ENCODE results near the gene MAP2K5. TPM values are rescaled to one million over a fixed set of nuclear protein-coding genes. Genes with fewer than 3 reads are reported as not detected.

Gene MAP2K5
- polyA plus RNA-seq, 1 donor from 2014 or later = 12.1 TPM

- TF ChIP-seq RAD21 (conservative IDR thresholded peaks at IDR 0.05) (no peak), SMC3 (conservative IDR thresholded peaks at IDR 0.05; ENCODE audit: poor library complexity) (no peak), POLR2AphosphoS5 (IDR thresholded peaks at IDR 0.05) (no peak), EP300 (conservative IDR thresholded peaks at IDR 0.05; ENCODE audit: poor library complexity, severe bottlenecking) (no peak), MXI1 (conservative IDR thresholded peaks at IDR 0.05; ENCODE audit: poor library complexity, severe bottlenecking) (no peak), CTCF (IDR thresholded peaks at IDR 0.05; ENCODE audit: poor library complexity, severe bottlenecking) (no peak), TAF1 (IDR thresholded peaks at IDR 0.05; ENCODE audit: low read depth) (no peak), REST (IDR thresholded peaks at IDR 0.05; ENCODE audit: borderline replicate concordance) (no peak)
- no peak overlapping the region for H3K9ac ChIP-seq (ENCODE audit: low read length)
- H3F3A ChIP-seq (ENCODE audit: insufficient read depth, low read length, poor library complexity, severe bottlenecking) = no peaks in the 10 kb centered on the region
- no peaks in the 10 kb centered on the region for H3K27me3 ChIP-seq (ENCODE audit: insufficient read depth, low read depth, low read length)
- no peaks in the 10 kb centered on the region for H3K36me3 ChIP-seq (ENCODE audit: insufficient read depth, low read length)
- H3K4me3 ChIP-seq (ENCODE audit: low read length) = no peak overlapping the region
- no peaks in the 10 kb centered on the region for H3K9me2 ChIP-seq (ENCODE audit: insufficient read depth, low read length)
- H3K9me3 ChIP-seq (ENCODE audit: low read length) = no peaks in the 10 kb centered on the region
- H2AFZ ChIP-seq (ENCODE audit: low read depth, low read length) = no peak overlapping the region
- no peaks in the 10 kb centered on the region for H3K79me2 ChIP-seq (replicated peaks; ENCODE audit: insufficient read depth, low read length)
- no peak overlapping the region for H3K27ac ChIP-seq (ENCODE audit: low read length)
- no peaks in the 10 kb centered on the region for H4K20me1 ChIP-seq (ENCODE audit: insufficient read depth)
- H3K4me2 ChIP-seq (ENCODE audit: low read length) = no peak overlapping the region
These were observed 261.7 kb downstream of the MAP2K5 start for GRCh38 chr15:67803996-67804843.

GRCh38 chr15:67805008-67805665, 262.6 kb downstream of the MAP2K5 start:
- no peaks in the 10 kb centered on the region for H3K36me3 ChIP-seq (ENCODE audit: insufficient read depth, low read length)
- H3K4me2 ChIP-seq (ENCODE audit: low read length) = no peak overlapping the region
- no peaks in the 10 kb centered on the region for H3K9me2 ChIP-seq (ENCODE audit: insufficient read depth, low read length)
- H3K79me2 ChIP-seq (replicated peaks; ENCODE audit: insufficient read depth, low read length) = no peaks in the 10 kb centered on the region
- H3F3A ChIP-seq (ENCODE audit: insufficient read depth, low read length, poor library complexity, severe bottlenecking) = no peaks in the 10 kb centered on the region
- H3K27me3 ChIP-seq (ENCODE audit: insufficient read depth, low read depth, low read length) = no peaks in the 10 kb centered on the region
- H4K20me1 ChIP-seq (ENCODE audit: insufficient read depth) = no peaks in the 10 kb centered on the region
- no peak overlapping the region for H2AFZ ChIP-seq (ENCODE audit: low read depth, low read length)
- H3K9ac ChIP-seq (ENCODE audit: low read length) = no peak overlapping the region
- H3K27ac ChIP-seq (ENCODE audit: low read length) = no peak overlapping the region
- no peak overlapping the region for H3K4me3 ChIP-seq (ENCODE audit: low read length)
- TF ChIP-seq POLR2AphosphoS5 (IDR thresholded peaks at IDR 0.05) (no peak), REST (IDR thresholded peaks at IDR 0.05; ENCODE audit: borderline replicate concordance) (no peak), CTCF (IDR thresholded peaks at IDR 0.05; ENCODE audit: poor library complexity, severe bottlenecking) (no peak), EZH2 (IDR thresholded peaks at IDR 0.05; ENCODE audit: borderline replicate concordance, insufficient read depth, low read length, poor library complexity, severe bottlenecking) (no peak), RAD21 (conservative IDR thresholded peaks at IDR 0.05) (no peak), TAF1 (IDR thresholded peaks at IDR 0.05; ENCODE audit: low read depth) (no peak), SMC3 (conservative IDR thresholded peaks at IDR 0.05; ENCODE audit: poor library complexity) (no peak), MXI1 (conservative IDR thresholded peaks at IDR 0.05; ENCODE audit: poor library complexity, severe bottlenecking) (no peak), EP300 (conservative IDR thresholded peaks at IDR 0.05; ENCODE audit: poor library complexity, severe bottlenecking) (no peak)
- H3K9me3 ChIP-seq (ENCODE audit: low read length) = no peaks in the 10 kb centered on the region
